H1 (cell line): ENCODE data around the gene NEGR1. TPM values are rescaled to one million over a fixed set of nuclear protein-coding genes. Genes with fewer than 3 reads are reported as not detected.

Experiments used
- CTCF ChIA-PET: fragments of 300-600 bp; sonication (Branson Sonifier 250); formaldehyde crosslinking; loops from one replicate; lab custom pipeline; 2021; ENCODE audit not compliant: partially characterized antibody; lab: Charles Lee
- POLR2A ChIA-PET: fragments of 300-600 bp; sonication (Branson Sonifier 250); formaldehyde crosslinking; loops from one replicate; lab custom pipeline; 2021; ENCODE audit warnings: inconsistent platforms; ENCODE audit not compliant: partially characterized antibody; lab: Charles Lee
- DNase-seq, 2 experiments: peaks; one replicate each; pipeline versions ENCODE4 v3.0.0 to v3.0.0-alpha.2; 2010 to 2022; ENCODE audit warnings: low spot score in 2 of 2, low read depth in 1 of 2, mixed read lengths in 1 of 2
- FAIRE-seq: peaks from 2 replicates; lab custom pipeline; 2011; peaks lifted over from hg19 to GRCh38; lab: Jason Lieb, UNC
- H2AFZ ChIP-seq: 2 replicates; pipeline ENCODE4 v1.8.1; 2012; ENCODE audit warnings: low read length, inconsistent platforms
- H2AK5ac ChIP-seq: 2 replicates; pipeline ENCODE4 v1.6.1; 2013; ENCODE audit warnings: low read depth, low read length
- H2BK120ac ChIP-seq: replicated peaks from 2 replicates; pipeline ENCODE3; 2013; ENCODE audit warnings: low read depth, low read length, inconsistent platforms
- H2BK12ac ChIP-seq: 2 replicates; pipeline ENCODE4 v1.6.1; 2013; ENCODE audit warnings: low read depth, low read length
- H2BK15ac ChIP-seq: 2 replicates; pipeline ENCODE4 v1.6.1; 2013; ENCODE audit warnings: low read length
- H2BK20ac ChIP-seq: 2 replicates; pipeline ENCODE4 v1.6.1; 2013; ENCODE audit warnings: low read length
- H2BK5ac ChIP-seq: 2 replicates; pipeline ENCODE4 v1.6.1; 2013; ENCODE audit warnings: low read depth, low read length
- H3K14ac ChIP-seq: 2 replicates; pipeline ENCODE4 v1.6.1; 2013; ENCODE audit warnings: inconsistent platforms; ENCODE audit not compliant: insufficient read length
- H3K18ac ChIP-seq: 2 replicates; pipeline ENCODE4 v1.6.1; 2013; ENCODE audit warnings: low read length; ENCODE audit errors: extremely low read depth
- H3K23ac ChIP-seq: 2 replicates; pipeline ENCODE4 v1.6.1; 2013; ENCODE audit warnings: inconsistent platforms; ENCODE audit not compliant: insufficient read length
- H3K23me2 ChIP-seq: 2 replicates; pipeline ENCODE4 v1.6.1; 2013; ENCODE audit warnings: low read depth, low read length
- H3K27ac ChIP-seq: 2 replicates; pipeline ENCODE4 v1.6.1; 2011; ENCODE audit warnings: low read depth, low read length, inconsistent platforms
- H3K27me3 ChIP-seq, 4 experiments: replicated peaks in 1 of 4; 1 replicate in 1 of 4; 2 replicates in 3 of 4; pipeline versions ENCODE4 v1.6.1 to v1.8.1; 2011 to 2013; ENCODE audit warnings: low read length in 3 of 4, mild to moderate bottlenecking in 3 of 4, inconsistent platforms in 2 of 4, mixed read lengths in 2 of 4, moderate library complexity in 1 of 4; ENCODE audit not compliant: control insufficient read depth in 3 of 4, insufficient read depth in 3 of 4; ENCODE audit errors: extremely low read depth in 1 of 4
- H3K36me3 ChIP-seq, 4 experiments: 2 replicates each; pipeline versions ENCODE4 v1.6.1 to v1.8.1; 2011 to 2013; ENCODE audit warnings: mild to moderate bottlenecking in 4 of 4, low read length in 3 of 4, moderate library complexity in 2 of 4, control low read depth in 1 of 4, inconsistent platforms in 1 of 4; ENCODE audit not compliant: insufficient read depth in 4 of 4, control insufficient read depth in 2 of 4
- H3K4ac ChIP-seq: replicated peaks from 2 replicates; pipeline ENCODE3; 2013; ENCODE audit warnings: low read length, low read depth, mixed read lengths, inconsistent platforms; ENCODE audit not compliant: insufficient read length
- H3K4me1 ChIP-seq, 4 experiments: replicated peaks in 1 of 4; 1 replicate in 1 of 4; 2 replicates in 3 of 4; pipeline versions ENCODE4 v1.6.1 to v1.8.1; 2011 to 2013; ENCODE audit warnings: low read length in 3 of 4, inconsistent platforms in 2 of 4, mixed read lengths in 1 of 4; ENCODE audit not compliant: insufficient read depth in 4 of 4, control insufficient read depth in 3 of 4
- H3K4me2 ChIP-seq, 2 experiments: 2 replicates each; pipeline versions ENCODE4 v1.6.1 to v1.8.1; 2011 to 2013; ENCODE audit warnings: low read depth in 2 of 2, low read length in 2 of 2, control low read depth in 1 of 2, inconsistent platforms in 1 of 2, mild to moderate bottlenecking in 1 of 2; ENCODE audit not compliant: insufficient read depth in 1 of 2
- H3K4me3 ChIP-seq, 4 experiments: fragments of 200-600, 300-600 bp in 1 of 4; sonication (generic), shearing (Covaris generic), sonication (Bioruptor Twin) in 1 of 4; 2 replicates each; pipeline versions ENCODE4 v1.5.1 to v1.8.1; 2011 to 2016; ENCODE audit warnings: low read length in 4 of 4, low read depth in 3 of 4, control low read depth in 2 of 4, inconsistent platforms in 2 of 4, mild to moderate bottlenecking in 2 of 4, mixed read lengths in 1 of 4, moderate library complexity in 1 of 4; ENCODE audit not compliant: insufficient read depth in 2 of 4; ENCODE audit errors: extremely low read depth in 1 of 4
- H3K56ac ChIP-seq: replicated peaks from 2 replicates; pipeline ENCODE3; 2013; ENCODE audit warnings: low read depth, mild to moderate bottlenecking, mixed read lengths, low read length, inconsistent platforms; ENCODE audit not compliant: insufficient read length
- H3K79me1 ChIP-seq: 2 replicates; pipeline ENCODE4 v1.6.1; 2013; ENCODE audit warnings: low read depth, low read length, control low read depth
- H3K79me2 ChIP-seq, 2 experiments: 2 replicates each; pipeline versions ENCODE4 v1.6.1 to v1.8.1; 2012 to 2013; ENCODE audit warnings: low read length in 2 of 2, mild to moderate bottlenecking in 2 of 2, inconsistent platforms in 1 of 2; ENCODE audit not compliant: insufficient read depth in 2 of 2, control insufficient read depth in 1 of 2
- H3K9ac ChIP-seq, 4 experiments: replicated peaks in 1 of 4; 1 replicate in 1 of 4; 2 replicates in 3 of 4; pipeline versions ENCODE4 v1.6.1 to v1.8.1; 2011 to 2013; ENCODE audit warnings: low read depth in 3 of 4, low read length in 3 of 4, control low read depth in 2 of 4, mild to moderate bottlenecking in 2 of 4, moderate library complexity in 2 of 4, inconsistent platforms in 1 of 4; ENCODE audit errors: extremely low read depth in 1 of 4
- H3K9me3 ChIP-seq, 2 experiments: 2 replicates each; pipeline versions ENCODE4 v1.6.1 to v1.8.1; 2012 to 2013; ENCODE audit warnings: mild to moderate bottlenecking in 2 of 2, moderate library complexity in 2 of 2, control low read depth in 1 of 2, inconsistent platforms in 1 of 2, low read depth in 1 of 2, low read length in 1 of 2, mixed read lengths in 1 of 2; ENCODE audit not compliant: insufficient read depth in 2 of 2
- H4K20me1 ChIP-seq, 2 experiments: replicated peaks in 1 of 2; 2 replicates each; pipeline versions ENCODE3 to v1.8.1; 2011 to 2013; ENCODE audit warnings: inconsistent platforms in 2 of 2, low read length in 2 of 2, mild to moderate bottlenecking in 1 of 2; ENCODE audit not compliant: insufficient read depth in 2 of 2, control insufficient read depth in 1 of 2
- H4K5ac ChIP-seq: 2 replicates; pipeline ENCODE4 v1.6.1; 2013; ENCODE audit warnings: low read length, low read depth, mixed read lengths, inconsistent platforms; ENCODE audit not compliant: insufficient read length
- H4K8ac ChIP-seq: 2 replicates; pipeline ENCODE4 v1.8.0; 2013; ENCODE audit warnings: mild to moderate bottlenecking, moderate library complexity, low read length, inconsistent platforms; ENCODE audit not compliant: insufficient read depth; ENCODE audit errors: extremely low read depth
- H4K91ac ChIP-seq: replicated peaks from 2 replicates; pipeline ENCODE3; 2013; ENCODE audit warnings: low read length, mixed read lengths, inconsistent platforms; ENCODE audit not compliant: insufficient read length
- MAFK ChIP-seq: IDR thresholded peaks from 2 replicates; pipeline ENCODE4 v1.6.1; 2012; ENCODE audit warnings: low read depth, mild to moderate bottlenecking, improper control_type of control experiment, low read length
- POLR2AphosphoS5 ChIP-seq: IDR thresholded peaks from 2 replicates; pipeline ENCODE4 v1.6.1; 2011; ENCODE audit warnings: low read depth, low read length
- RBBP5 ChIP-seq: IDR thresholded peaks from 2 replicates; pipeline ENCODE4 v1.7.1; 2012; ENCODE audit warnings: low read depth, mild to moderate bottlenecking, inconsistent platforms, low read length, moderate library complexity, borderline replicate concordance
- TEAD4 ChIP-seq: IDR thresholded peaks from 2 replicates; pipeline ENCODE4 v1.6.1; 2012; ENCODE audit warnings: low read depth, low read length, inconsistent platforms, mixed read lengths
- polyA plus RNA-seq, 7 experiments: library from polyadenylated mRNA; depleted of rRNA in 3 of 7; stranded (reverse) in 5 of 7; unstranded in 2 of 7; fragments of >200 nt in 5 of 7; fragments of 200-250 nt in 2 of 7; gene quantifications; 1 replicate in 5 of 7; 2 replicates in 1 of 7; 4 replicates in 1 of 7; pipeline versions ENCODE4 v1.2.1 to v1.2.3, GENCODE V29; 2011 to 2013; ENCODE audit warnings: missing spikeins in 2 of 7, mixed read lengths in 2 of 7
- total RNA-seq: library from RNA; stranded (reverse); fragmentation: NEBNext Ultra II Directional; extraction: Animal tissue kit (Norgen Biotek cat#: 25700); gene quantifications from 2 replicates; pipeline ENCODE4 v1.2.1, GENCODE V29; 2021

NEGR1 gene
- total and polyA plus RNA-seq, 2 of the 8 experiments (the other 6 are each of a cell fraction or from before 2014, with no cell fraction given), result 0.71 to 1.3 TPM

DNA sequence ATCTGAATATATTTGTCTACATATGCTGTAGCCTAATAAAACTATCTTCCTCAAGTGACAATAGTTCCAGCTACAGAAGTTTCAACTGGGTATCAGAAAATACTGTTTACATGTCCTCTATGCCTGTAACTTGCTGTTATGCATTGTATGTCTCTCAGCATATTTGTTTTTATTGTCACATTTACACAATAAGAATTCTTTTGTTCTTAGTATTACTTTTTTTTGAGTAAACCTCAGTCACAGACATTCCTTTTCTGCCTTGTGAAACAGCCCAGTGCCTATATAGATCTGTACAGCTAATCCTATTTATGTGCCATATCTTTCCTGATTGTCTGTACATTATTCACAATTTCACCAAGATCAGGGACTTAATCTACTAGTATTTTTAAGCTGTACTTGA is 565.2 kb downstream of the NEGR1 start:
- H2BK20ac ChIP-seq, result no peak overlapping the region
- H3K9ac ChIP-seq, result no peak overlapping the region
- H3K4me1 ChIP-seq, result no peaks in the 10 kb centered on the region
- no peaks in the 10 kb centered on the region for H3K23me2 ChIP-seq
- no peak overlapping the region for H2BK15ac ChIP-seq
- no peak overlapping the region for H2AFZ ChIP-seq
- no peak overlapping the region for H2BK12ac ChIP-seq
- DNase-seq, result no peak
- no peaks in the 10 kb centered on the region for H3K36me3 ChIP-seq
- H3K79me1 ChIP-seq, result no peaks in the 10 kb centered on the region
- H2BK120ac ChIP-seq, result no peak overlapping the region
- H2AK5ac ChIP-seq, result no peak overlapping the region
- H4K5ac ChIP-seq, result no peak overlapping the region
- no peak overlapping the region for H3K4me2 ChIP-seq
- H3K9me3 ChIP-seq, result no peaks in the 10 kb centered on the region
- H3K4ac ChIP-seq, result no peak overlapping the region
- H3K79me2 ChIP-seq, result no peaks in the 10 kb centered on the region
- no peak overlapping the region for H3K4me3 ChIP-seq
- ChIA-PET CTCF (no interaction called here), POLR2A (interaction anchor here (0.7 kb wide), 1 partner anchor 55 kb away, joined by 3 read pairs; no protein-coding TSS in a partner anchor)
- H4K8ac ChIP-seq, result no peak overlapping the region
- no peak overlapping the region for H2BK5ac ChIP-seq
- FAIRE-seq, result no peak
- H4K20me1 ChIP-seq, result no peaks in the 10 kb centered on the region
- H3K56ac ChIP-seq, result no peak overlapping the region
- H3K18ac ChIP-seq, result no peak overlapping the region
- no peak overlapping the region for H3K27ac ChIP-seq
- H4K91ac ChIP-seq, result no peak overlapping the region
- no peak overlapping the region for H3K14ac ChIP-seq
- TF ChIP-seq MAFK (no peak), POLR2AphosphoS5 (no peak), RBBP5 (no peak), TEAD4 (no peak)
- no peak overlapping the region for H3K23ac ChIP-seq
- no peaks in the 10 kb centered on the region for H3K27me3 ChIP-seq
